Heart right ventricle (tissue), 16 donors: Measurements from ENCODE around the gene DCANP1. TPM values are rescaled to one million over a fixed set of nuclear protein-coding genes. Genes with fewer than 3 reads are reported as not detected.

Experiments
- ATAC-seq, 8 donors: fragments of 200-7000 bp; cut with Tn5 transposase; one replicate each; pipeline ENCODE4 v1.9.1; 2020; ENCODE audit warnings: mild to moderate bottlenecking in 8 of 8, moderate library complexity in 8 of 8, moderate number of reproducible peaks in 1 of 8
- DNase-seq, 2 donors: peaks; one replicate each; pipeline ENCODE4 v3.0.0-alpha.2; 2020
- H3K27ac ChIP-seq, 10 donors: fragments of 200-600 bp; sonication (generic) in 2 of 10; one replicate each; pipeline versions ENCODE4 v1.5.0 to v1.8.0; 2020 to 2022; ENCODE audit warnings: mild to moderate bottlenecking in 3 of 10
- H3K27me3 ChIP-seq, 7 donors: fragments of 200-600 bp; one replicate each; pipeline ENCODE4 v1.8.0; 2021 to 2022; ENCODE audit warnings: mild to moderate bottlenecking in 2 of 7
- H3K36me3 ChIP-seq, 9 donors: fragments of 200-600 bp; sonication (generic) in 1 of 9; one replicate each; pipeline versions ENCODE4 v1.5.0 to v1.8.0; 2020 to 2022; ENCODE audit warnings: mild to moderate bottlenecking in 2 of 9
- H3K4me1 ChIP-seq, 9 donors: fragments of 200-600 bp; sonication (generic) in 1 of 9; one replicate each; pipeline versions ENCODE4 v1.5.0 to v1.8.0; 2020 to 2022; ENCODE audit warnings: mild to moderate bottlenecking in 4 of 9
- H3K4me3 ChIP-seq, 10 donors: fragments of 200-600 bp; sonication (generic) in 2 of 10; one replicate each; pipeline versions ENCODE4 v1.5.0 to v1.8.0; 2020 to 2022; ENCODE audit warnings: mild to moderate bottlenecking in 7 of 10, moderate library complexity in 2 of 10
- H3K9me3 ChIP-seq, 11 donors: fragments of 200-600 bp in 10 of 11; sonication (generic) in 2 of 11; one replicate each; pipeline versions ENCODE4 v1.5.0 to v1.8.0; 2013 to 2022; ENCODE audit warnings: mild to moderate bottlenecking in 2 of 11, control low read depth in 1 of 11, moderate library complexity in 1 of 11
- CTCF ChIP-seq, 9 donors: fragments of 200-600 bp; sonication (generic) in 2 of 9; IDR thresholded peaks; one replicate each; pipeline versions ENCODE4 v1.5.0 to v1.8.0; 2021 to 2022; ENCODE audit warnings: antibody characterized with exemption in 9 of 9, mild to moderate bottlenecking in 5 of 9, moderate library complexity in 1 of 9
- WGBS, 2 donors: extraction: QIAGEN DNeasy Blood & Tissue Kit; methylation state at CpG; one replicate each; pipeline ENCODE4 v1.1.7; 2013; ENCODE audit warnings: inconsistent platforms in 1 of 2; 5-methylcytosine and 5-hydroxymethylcytosine counted together
- intact Hi-C, 10 donors: fragments of 100-400 bp; cut with DNase I; formaldehyde crosslinking; loops; one replicate each; pipeline versions ENCODE4 v1.11.1 to v1.14.2; 2022
- polyA plus RNA-seq, 2 donors: library from polyadenylated mRNA; stranded (reverse); fragments of 200-250 nt; gene quantifications; one replicate each; pipeline ENCODE4 v1.2.3, GENCODE V29; 2013
- total RNA-seq, 10 donors: library from RNA; stranded (reverse); fragmentation: NEBNext Ultra II Directional in 3 of 10; extraction: Animal tissue kit (Norgen Biotek cat#: 25700) in 3 of 10; gene quantifications; one replicate each; pipeline versions ENCODE4 v1.2.1 to v1.2.4, GENCODE V29; 2021 to 2023
- donor health status: Arrhythmogenic right ventricular cardiomyopathy.
- donor health status: ischemic (EF 13 %, LVEDD 7.1; RV severe dilation, severe dysfunction).
- donor health status: healthy with polysubstance abuse.
- donor health status: DM: no; HTN: yes; CAD: no.
- donor health status: DM: no; HTN: no; CAD: no.
- donor health status: ischemic (EF 25% LVEDD 6.9; RV normal size, moderate dysfunction).
- donor health status: ischemic (EF 25% LVEDD 5.7; RV mildly dilated, moderate dysfunction).
- donor health status: healthy.
- donor health status: DM: yes; HTN: yes; CAD: no.
- donor health status: Ischemic cardiomyopathy.
- donor health status: ischemic (EF 35%, LVEDD 5.7; RV mildly dilated, moderate dysfunction).
- donor health status: nonischemic (EF 11% LVEDD 7.7; RV severe dilation, severe dysfunction).
- donor health status: DM: yes; HTN: yes; CAD: no.
- donor health status: PGD.
- donor health status: ischemic (EF 29% LVEDD 5.4; RV normal size, mild dysfunction).
- donor health status: nonischemic (EF 23%, LVEDD 6.1; RV moderate dilation, normal function).

Gene DCANP1
- total and polyA plus RNA-seq, 12 donors = not detected

- intact Hi-C loops = loop anchor here in 8 of 10 donors (2.0 to 10.0 kb wide), 5 partner anchors 86 to 368 kb away; partner anchors contain the start of gene SLC25A48 (in 2 of the 8)
- Histone ChIP-seq H3K36me3 (no peaks in the 10 kb centered on the region), H3K4me1 (peaks cover 0 to 10% (median 7%) of the 10 kb centered on the region in 9 donors), H3K27me3 (peaks cover 3 to 97% (median 82%) of the 10 kb centered on the region in 7 donors), H3K9me3 (no peaks in the 10 kb centered on the region), H3K4me3 (no peak overlapping the region), H3K27ac (no peak overlapping the region)
- 73 to 78% methylated on average over 15 of the region's 15 CpGs for WGBS, 2 donors
- ATAC-seq (no peak), DNase-seq (no peak)
- no peak for TF ChIP-seq CTCF (IDR thresholded peaks at IDR 0.05)
These were observed 20.0 kb upstream of the DCANP1 start for GRCh38 chr5:135467051-135467625.

- Histone ChIP-seq H3K4me1 (peaks cover 0 to 10% (median 7%) of the 10 kb centered on the region in 9 donors), H3K4me3 (peak overlapping the region in 9 of 10 donors; percentile 6 to 44 (median 34)), H3K9me3 (no peaks in the 10 kb centered on the region), H3K36me3 (no peaks in the 10 kb centered on the region), H3K27ac (no peak overlapping the region), H3K27me3 (peaks cover 3 to 94% (median 75%) of the 10 kb centered on the region in 7 donors)
- 8 to 9% methylated on average over 43 of the region's 43 CpGs for WGBS, 2 donors
- DNase-seq (peak; percentile 68 to 80), ATAC-seq (peak; percentile 85 to 97 (median 93))
- peak; percentile 71 to 90 (median 86) for TF ChIP-seq CTCF (IDR thresholded peaks at IDR 0.05)
- intact Hi-C loops = loop anchor here in 9 of 10 donors (1.0 to 10.0 kb wide), 7 partner anchors 85 to 368 kb away; partner anchors contain the start of gene SLC25A48 (in 2 of the 9)
These were observed 19.3 kb upstream of the DCANP1 start for GRCh38 chr5:135466178-135467050.

GRCh38 chr5:135465391-135466122 is 18.4 kb upstream of the DCANP1 start:
- peaks cover 3 to 87% (median 70%) of the 10 kb centered on the region in 7 donors for H3K27me3 ChIP-seq
- no peak for DNase-seq
- no peak overlapping the region for H3K4me3 ChIP-seq
- H3K4me1 ChIP-seq = peaks cover 0 to 10% (median 7%) of the 10 kb centered on the region in 9 donors
- no peak for TF ChIP-seq CTCF (IDR thresholded peaks at IDR 0.05)
- intact Hi-C loops = loop anchor here (1.0 to 10.0 kb wide), 8 partner anchors 85 to 369 kb away; partner anchors contain the start of gene SLC25A48 (in 2 of the 10)
- 59% methylated on average over 12 of the region's 12 CpGs for WGBS, 2 donors
- peak in 1 of 8 donors; percentile 25 for ATAC-seq
- H3K36me3 ChIP-seq = no peaks in the 10 kb centered on the region
- no peaks in the 10 kb centered on the region for H3K9me3 ChIP-seq
- H3K27ac ChIP-seq = no peak overlapping the region

- H3K27ac ChIP-seq = no peak overlapping the region
- DNase-seq = no peak
- H3K9me3 ChIP-seq = no peaks in the 10 kb centered on the region
- H3K4me1 ChIP-seq = peaks cover 0 to 19% (median 7%) of the 10 kb centered on the region in 9 donors
- ATAC-seq = no peak
- TF ChIP-seq CTCF (IDR thresholded peaks at IDR 0.05) = peak in 7 of 9 donors; percentile 16 to 50 (median 35)
- no peak overlapping the region for H3K4me3 ChIP-seq
- 22 to 24% methylated on average over 6 of the region's 6 CpGs for WGBS, 2 donors
- peaks cover 3 to 78% (median 58%) of the 10 kb centered on the region in 7 donors for H3K27me3 ChIP-seq
- intact Hi-C loops = loop anchor here in 5 of 10 donors (5.0 to 10.0 kb wide), 4 partner anchors 352 to 372 kb away; partner anchors contain the start of gene SLC25A48 (in 3 of the 5)
- H3K36me3 ChIP-seq = no peaks in the 10 kb centered on the region
These were observed 15.2 kb upstream of the DCANP1 start for GRCh38 chr5:135462304-135462703.
